GM23338 (cell line): ENCODE results near the gene CAMTA1. TPM values are rescaled to one million over a fixed set of nuclear protein-coding genes. Genes with fewer than 3 reads are reported as not detected.

ENCODE experiments used
- ATAC-seq: fragments of 200-7000 bp; cut with Tn5 transposase; 3 replicates; pipeline ENCODE4 v1.9.1; 2020
- DNase-seq: peaks from one replicate; pipeline ENCODE4 v3.0.0-alpha.2; 2015; ENCODE audit warnings: low spot score
- H2AFZ ChIP-seq: fragments of 200-600 bp; sonication (generic); 2 replicates; pipeline ENCODE4 v1.8.0; 2016; ENCODE audit warnings: antibody characterized with exemption, mild to moderate bottlenecking, moderate library complexity
- H3F3A ChIP-seq: fragments of 200-600 bp; sonication (generic); replicated peaks from 2 replicates; pipeline ENCODE4 v1.8.0; 2017; ENCODE audit warnings: antibody characterized with exemption, mixed run types, low read depth
- H3K27ac ChIP-seq: fragments of 200-600 bp; sonication (generic); 2 replicates; pipeline ENCODE4 v1.6.1; 2016; ENCODE audit warnings: low read depth
- H3K27me3 ChIP-seq: fragments of 200-600 bp; sonication (generic); 2 replicates; pipeline ENCODE4 v1.8.0; 2016; ENCODE audit warnings: mild to moderate bottlenecking, mixed run types, moderate library complexity; ENCODE audit not compliant: insufficient read depth
- H3K36me3 ChIP-seq: fragments of 200-600 bp; sonication (generic); 2 replicates; pipeline ENCODE4 v1.8.0; 2016; ENCODE audit warnings: mild to moderate bottlenecking; ENCODE audit not compliant: insufficient read depth
- H3K4me1 ChIP-seq: fragments of 200-600 bp; sonication (generic); 2 replicates; pipeline ENCODE4 v1.8.0; 2016; ENCODE audit warnings: mild to moderate bottlenecking, moderate library complexity; ENCODE audit not compliant: insufficient read depth
- H3K4me2 ChIP-seq: fragments of 200-600 bp; sonication (generic); 2 replicates; pipeline ENCODE4 v1.7.1; 2017; ENCODE audit warnings: mixed run types
- H3K4me3 ChIP-seq: fragments of 200-600 bp; sonication (generic); 2 replicates; pipeline ENCODE4 v1.6.1; 2016; ENCODE audit warnings: mixed run types
- H3K79me2 ChIP-seq: fragments of 200-600 bp; sonication (generic); replicated peaks from 2 replicates; pipeline ENCODE4 v1.8.0; 2017; ENCODE audit warnings: mild to moderate bottlenecking; ENCODE audit not compliant: insufficient read depth
- H3K9me2 ChIP-seq: fragments of 200-600 bp; sonication (generic); 2 replicates; pipeline ENCODE4 v1.8.0; 2017; ENCODE audit not compliant: insufficient read depth
- H4K20me1 ChIP-seq: fragments of 200-600 bp; sonication (generic); replicated peaks from 2 replicates; pipeline ENCODE4 v1.8.0; 2017; ENCODE audit warnings: mild to moderate bottlenecking; ENCODE audit not compliant: insufficient read depth
- H3K27ac Mint-ChIP-seq: 2 replicates; pipeline ENCODE4 v1.8.0; 2020; ENCODE audit warnings: inconsistent platforms, mild to moderate bottlenecking, moderate library complexity, mixed read lengths
- H3K27me3 Mint-ChIP-seq: 3 replicates; pipeline ENCODE4 v1.8.0; 2022; ENCODE audit warnings: low read depth, mild to moderate bottlenecking, moderate library complexity, mixed read lengths, inconsistent platforms; ENCODE audit not compliant: insufficient read depth, poor library complexity
- H3K36me3 Mint-ChIP-seq: 3 replicates; pipeline ENCODE4 v1.8.0; 2021; ENCODE audit warnings: low read depth, mild to moderate bottlenecking, inconsistent platforms, moderate library complexity, mixed read lengths
- H3K4me1 Mint-ChIP-seq: 3 replicates; pipeline ENCODE4 v1.8.0; 2020; ENCODE audit warnings: mild to moderate bottlenecking, inconsistent platforms, mixed read lengths
- H3K4me3 Mint-ChIP-seq: 3 replicates; pipeline ENCODE4 v1.8.0; 2021; ENCODE audit warnings: moderate library complexity, mild to moderate bottlenecking, inconsistent platforms, mixed read lengths
- H3K9me3 Mint-ChIP-seq: 3 replicates; pipeline ENCODE4 v1.8.0; 2020; ENCODE audit warnings: moderate library complexity, mild to moderate bottlenecking, inconsistent platforms, mixed read lengths
- CREB1 ChIP-seq: fragments of 250-450 bp; sonication (Bioruptor Pico); IDR thresholded peaks from 2 replicates; pipeline ENCODE4 v1.5.0; 2020; ENCODE audit warnings: low read depth, mild to moderate bottlenecking, moderate library complexity
- CTCF ChIP-seq, 2 experiments: fragments of 200-600 bp in 1 of 2; sonication (generic) in 1 of 2; conservative IDR thresholded peaks; 2 replicates each; pipeline versions ENCODE4 v1.5.1 to v1.6.1; 2016 to 2017; ENCODE audit warnings: antibody characterized with exemption in 2 of 2, low read depth in 2 of 2, mild to moderate bottlenecking in 2 of 2, moderate library complexity in 1 of 2
- EZH2phosphoT487 ChIP-seq: fragments of 200-600 bp; sonication (generic); IDR thresholded peaks from one replicate; pipeline ENCODE4 v1.8.1; 2018; ENCODE audit warnings: antibody characterized with exemption; ENCODE audit not compliant: unreplicated experiment
- NANOG ChIP-seq: IDR thresholded peaks from 2 replicates; pipeline ENCODE4 v1.6.1; 2016; ENCODE audit warnings: antibody characterized with exemption, borderline replicate concordance
- ZNF331 ChIP-seq: fragments of 250-450 bp; sonication (Bioruptor Pico); IDR thresholded peaks from 2 replicates; pipeline ENCODE4 v1.5.0; 2020; ENCODE audit warnings: low read depth, mild to moderate bottlenecking, moderate library complexity
- ZNF462 ChIP-seq: fragments of 250-450 bp; sonication (Bioruptor Pico); IDR thresholded peaks from 2 replicates; pipeline ENCODE4 v1.5.0; 2020; ENCODE audit warnings: mild to moderate bottlenecking, moderate library complexity
- polyA plus RNA-seq: library from polyadenylated mRNA; unstranded; fragments of >200 nt; fragmentation: Nextera tagmentation; extraction: Ambion mirVana; gene quantifications from 2 replicates; pipeline ENCODE4 v1.2.1, GENCODE V29; 2016
- total RNA-seq: library from RNA; depleted of rRNA; stranded (reverse); fragments of >200 nt; shearing (Covaris generic); gene quantifications from 2 replicates; pipeline ENCODE4 v1.2.3, GENCODE V29; 2014

The CAMTA1 gene
- total and polyA plus RNA-seq, 2 experiments from 2014 or later: 115 to 519 TPM

GRCh38 chr1:7460807-7461206 lies 675.6 kb downstream of the CAMTA1 start:
- Mint-ChIP-seq H3K9me3 (no peaks in the 10 kb centered on the region), H3K4me1 (peaks cover 18% of the 10 kb centered on the region), H3K27me3 (peaks cover 2% of the 10 kb centered on the region), H3K36me3 (no peaks in the 10 kb centered on the region), H3K27ac (no peak overlapping the region), H3K4me3 (no peak overlapping the region)
- DNase-seq (no peak), ATAC-seq (peak; percentile 20; the same call in 2 of the 3 replicates)
- Histone ChIP-seq H3K9me2 (no peaks in the 10 kb centered on the region), H3K36me3 (no peaks in the 10 kb centered on the region), H3K27me3 (no peaks in the 10 kb centered on the region), H3F3A (no peaks in the 10 kb centered on the region), H3K79me2 (no peaks in the 10 kb centered on the region), H3K4me2 (no peak overlapping the region), H2AFZ (no peak overlapping the region), H4K20me1 (no peaks in the 10 kb centered on the region), H3K4me3 (no peak overlapping the region), H3K4me1 (peaks cover 8% of the 10 kb centered on the region; the same call in 1 of the 2 replicates), H3K27ac (no peak overlapping the region)
- TF ChIP-seq EZH2phosphoT487 (no peak), NANOG (no peak), CTCF (conservative IDR thresholded peaks at IDR 0.05; ENCODE audit: low read depth in 2 of 2) (peak in 1 of 2 experiments; percentile 28; a peak in 2 of 4 replicates), ZNF462 (CRISPR knock-in tag) (no peak), CREB1 (CRISPR knock-in tag) (no peak), ZNF331 (no peak)
